ENCODE data around the gene GLB1L2. TPM values are rescaled to one million over a fixed set of nuclear protein-coding genes. Genes with fewer than 3 reads are reported as not detected.

Gene GLB1L2
- total and polyA plus RNA-seq, 2 of the 13 experiments (the other 11 are each of a cell fraction or from before 2014, with no cell fraction given): 0.59 to 0.69 TPM

- no peak for TF ChIP-seq IRF9 (CRISPR knock-in tag; IDR thresholded peaks at IDR 0.05; ENCODE audit: borderline replicate concordance)
Measured at GRCh38 chr11:134379241-134379640, 47.5 kb downstream of the GLB1L2 start (continued).

- in situ Hi-C loops (cut with HindIII; ENCODE audit: extremely low pct_ligation_motif_present, low pct_unique_long_range_greater_than_20kb) (no loop called here), intact Hi-C loops (cut with micrococcal nuclease; ENCODE audit: unreplicated experiment) (no loop called here)
- no peaks in the 10 kb centered on the region for H3K79me2 ChIP-seq (ENCODE audit: insufficient read depth, low read length)
- 20% methylated on average over 1 of the region's 12 CpGs for WGBS (ENCODE audit: low lambda C conversion rate)
- no peak overlapping the region for H3K9ac ChIP-seq (ENCODE audit: insufficient read depth, low read depth, low read length)
- H3K9me3 ChIP-seq (ENCODE audit: low read length): no peaks in the 10 kb centered on the region
- CTCF ChIA-PET (ENCODE audit: low intra/inter-chr PET ratio, low total read pairs): no interaction called here
- peaks cover 4 to 30% of the 10 kb centered on the region in 2 experiments; a peak in 4 of 5 replicates for H3K27me3 ChIP-seq (ENCODE audit: control insufficient read depth in 1 of 2, insufficient read depth in 2 of 2, low read length in 2 of 2)
- H3K4me1 ChIP-seq (ENCODE audit: insufficient read depth, low read length): no peaks in the 10 kb centered on the region
- TF ChIP-seq ZNF766 (CRISPR knock-in tag; IDR thresholded peaks at IDR 0.05; ENCODE audit: borderline replicate concordance) (no peak), ZNF570 (CRISPR knock-in tag; IDR thresholded peaks at IDR 0.05; ENCODE audit: borderline replicate concordance) (no peak), NFE2 (CRISPR knock-in tag; IDR thresholded peaks at IDR 0.05) (no peak), POLR2AphosphoS5 (IDR thresholded peaks at IDR 0.05; ENCODE audit: low read depth, low read length) (no peak), ZNF674 (CRISPR knock-in tag; IDR thresholded peaks at IDR 0.05; ENCODE audit: low read depth) (no peak), NPAS2 (CRISPR knock-in tag; IDR thresholded peaks at IDR 0.05; ENCODE audit: borderline replicate concordance) (no peak)
- H4K20me1 ChIP-seq (ENCODE audit: insufficient read depth, low read length): no peaks in the 10 kb centered on the region
- POLR2A ChIA-PET: no interaction called here
- no TSS peak for BruUV-seq (replicated peaks)
- no peak for ATAC-seq
- FAIRE-seq: no peak
- H3K4me3 ChIP-seq (replicated peaks in 1 of 3; ENCODE audit: insufficient read depth in 1 of 3, low read depth in 2 of 3, low read length in 3 of 3): no peak overlapping the region
- H3K36me3 ChIP-seq (replicated peaks in 1 of 2; ENCODE audit: control insufficient read depth in 1 of 2, insufficient read depth in 2 of 2, low read length in 2 of 2): no peaks in the 10 kb centered on the region
- H3K4me2 ChIP-seq (ENCODE audit: low read depth, low read length): no peak overlapping the region
- DNase-seq (ENCODE audit: low spot score): no peak
- H3K27ac ChIP-seq (ENCODE audit: extremely low read length, insufficient read depth, low read length): no peak overlapping the region
- H2AFZ ChIP-seq (ENCODE audit: low read length): no peak overlapping the region
Measured at GRCh38 chr11:134380229-134380628, 48.4 kb downstream of the GLB1L2 start.
